ENCODE measurements around the gene CXCL1.

DNA sequence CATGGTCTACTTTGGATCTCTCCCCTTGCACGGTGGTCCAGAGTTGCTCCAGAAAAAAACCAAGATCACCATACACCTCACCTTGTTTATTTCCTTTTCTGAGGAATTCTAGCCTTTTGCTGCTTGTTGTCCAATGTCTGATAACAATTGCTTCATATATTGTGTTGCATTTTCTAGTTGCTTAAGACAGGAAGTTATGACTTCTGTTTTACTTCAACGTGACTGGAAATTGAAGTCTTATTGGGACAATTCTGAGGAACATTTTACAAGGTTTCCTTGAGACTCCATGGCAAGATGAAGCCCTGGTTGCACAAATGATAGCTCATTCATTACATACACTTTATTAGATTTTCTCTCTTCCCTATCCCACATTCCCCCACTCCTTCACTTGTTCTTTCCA, 5.2 kb downstream of the CXCL1 start:
- no peak for TF ChIP-seq POLR2AphosphoS5 (IDR thresholded peaks at IDR 0.05; ENCODE audit: low read depth, low read length)
- TF ChIP-seq POLR2A (IDR thresholded peaks at IDR 0.05; ENCODE audit: low read depth, low read length), result no peak
- TF ChIP-seq TAF1 (IDR thresholded peaks at IDR 0.05; ENCODE audit: borderline replicate concordance, low read depth, low read length), result no peak

Measured in GM12892 (cell line).